ENCODE measurements around the gene ALAD. TPM values are rescaled to one million over a fixed set of nuclear protein-coding genes. Genes with fewer than 3 reads are reported as not detected.
A peak's percentile ranks its signal among the peaks of the same experiment; 100 is the strongest.
"Not testable (repeated sequence)": the region's sequence is repeated elsewhere in the genome, so short reads cannot be mapped to it uniquely, and the experiment has no call there.

Gene ALAD
- total RNA-seq, 1 donor from 2014 or later: 24.3 TPM

- no peak for DNase-seq
- no peaks in the 10 kb centered on the region for H3K4me1 Mint-ChIP-seq
- no peak overlapping the region for H3K4me3 Mint-ChIP-seq
- TF ChIP-seq CTCF (IDR thresholded peaks at IDR 0.05): no peak
- POLR2A ChIA-PET: interaction anchor here (1.2 kb wide), 1 partner anchor 10 kb away, joined by 3 read pairs; the partner anchor contains the start of gene HDHD3
- no peaks in the 10 kb centered on the region for H3K9me3 Mint-ChIP-seq
- intact Hi-C loops (cut with micrococcal nuclease): no loop called here
- no peak overlapping the region for H3K27ac Mint-ChIP-seq
- no peaks in the 10 kb centered on the region for H3K27me3 Mint-ChIP-seq
- CTCF ChIA-PET: interaction anchor here (1.1 to 1.4 kb wide), 2 partner anchors 269 to 271 kb away, joined by 3 read pairs; no protein-coding TSS in a partner anchor
- H3K36me3 Mint-ChIP-seq (ENCODE audit: low read depth): peaks cover 45% of the 10 kb centered on the region
- ATAC-seq (ENCODE audit: low read depth): no peak
Observed at GRCh38 chr9:113386571-113387393, 14.3 kb downstream of the ALAD start.

- Mint-ChIP-seq H3K9me3 (no peaks in the 10 kb centered on the region), H3K27ac (no peak overlapping the region), H3K4me3 (no peak overlapping the region), H3K27me3 (no peaks in the 10 kb centered on the region), H3K4me1 (peaks cover 15% of the 10 kb centered on the region), H3K36me3 (ENCODE audit: low read depth) (peaks cover 3% of the 10 kb centered on the region)
- ChIA-PET CTCF (no interaction called here), POLR2A (no interaction called here)
- intact Hi-C loops (cut with micrococcal nuclease): loop anchor here (1.0 kb wide), 1 partner anchor 19 kb away; the partner anchor contains the start of gene ALAD
- DNase-seq: no peak
- TF ChIP-seq CTCF (IDR thresholded peaks at IDR 0.05): no peak
- ATAC-seq (ENCODE audit: low read depth): no peak
Observed at GRCh38 chr9:113381909-113382411, 19.1 kb downstream of the ALAD start.

GRCh38 chr9:113381441-113381840, 19.6 kb downstream of the ALAD start:
- intact Hi-C loops (cut with micrococcal nuclease): loop anchor here (1.0 kb wide), 1 partner anchor 20 kb away; the partner anchor contains the start of gene ALAD
- ATAC-seq (ENCODE audit: low read depth); POLR2A ChIA-PET; H3K36me3 Mint-ChIP-seq (ENCODE audit: low read depth); H3K27me3 Mint-ChIP-seq; H3K9me3 Mint-ChIP-seq; DNase-seq; CTCF ChIA-PET: not testable (repeated sequence)
- peak overlapping the region; percentile 28 for H3K4me3 Mint-ChIP-seq
- H3K4me1 Mint-ChIP-seq: peaks cover 16% of the 10 kb centered on the region
- H3K27ac Mint-ChIP-seq: peak overlapping the region; percentile 59

GRCh38 chr9:113380869-113381378, 20.2 kb downstream of the ALAD start:
- ChIA-PET POLR2A (no interaction called here), CTCF (no interaction called here)
- peak overlapping the region; percentile 59 for H3K27ac Mint-ChIP-seq
- intact Hi-C loops (cut with micrococcal nuclease): loop anchor here (1.0 kb wide), 1 partner anchor 20 kb away; the partner anchor contains the start of gene ALAD
- H3K9me3 Mint-ChIP-seq: no peaks in the 10 kb centered on the region
- no peak for TF ChIP-seq CTCF (IDR thresholded peaks at IDR 0.05)
- DNase-seq: no peak
- H3K36me3 Mint-ChIP-seq (ENCODE audit: low read depth): peaks cover 2% of the 10 kb centered on the region
- H3K4me1 Mint-ChIP-seq: peaks cover 19% of the 10 kb centered on the region
- H3K4me3 Mint-ChIP-seq: peak overlapping the region; percentile 3
- peak; percentile 35 for ATAC-seq (ENCODE audit: low read depth)
- H3K27me3 Mint-ChIP-seq: no peaks in the 10 kb centered on the region

GRCh38 chr9:113379829-113380210, 21.3 kb downstream of the ALAD start:
- DNase-seq; H3K9me3 Mint-ChIP-seq; intact Hi-C loops (cut with micrococcal nuclease); H3K27ac Mint-ChIP-seq; H3K27me3 Mint-ChIP-seq; H3K36me3 Mint-ChIP-seq (ENCODE audit: low read depth); H3K4me3 Mint-ChIP-seq; ATAC-seq (ENCODE audit: low read depth); CTCF ChIA-PET: not testable (repeated sequence)
- POLR2A ChIA-PET: interaction anchor here (0.9 kb wide), 1 partner anchor 21 kb away, joined by 3 read pairs; the partner anchor contains the start of gene ALAD
- peaks cover 29% of the 10 kb centered on the region for H3K4me1 Mint-ChIP-seq

GRCh38 chr9:113379094-113379828, 21.8 kb downstream of the ALAD start:
- DNase-seq; CTCF ChIA-PET; intact Hi-C loops (cut with micrococcal nuclease); ATAC-seq (ENCODE audit: low read depth); H3K4me3 Mint-ChIP-seq; H3K27me3 Mint-ChIP-seq; H3K36me3 Mint-ChIP-seq (ENCODE audit: low read depth); H3K9me3 Mint-ChIP-seq: not testable (repeated sequence)
- POLR2A ChIA-PET: interaction anchor here (0.9 kb wide), 1 partner anchor 22 kb away, joined by 3 read pairs; the partner anchor contains the start of gene ALAD
- H3K27ac Mint-ChIP-seq: peak overlapping the region; percentile 20
- H3K4me1 Mint-ChIP-seq: peaks cover 32% of the 10 kb centered on the region

All from activated B cell treated with CpG ODN at 0.5 μM for 24 hours (primary cell).